22Rv1 (cell line): Measurements from ENCODE around the gene DISC1.

ENCODE experiments used
- ZFX ChIP-seq: fragments of 450-650 bp; IDR thresholded peaks from 2 replicates; pipeline ENCODE4 v1.6.1; 2017; ENCODE audit warnings: antibody characterized with exemption, borderline replicate concordance
- TF ChIP-seq, protein P1 (sequence below): fragments of 450-650 bp; IDR thresholded peaks from 2 replicates; pipeline ENCODE4 v1.5.1; 2017; ENCODE audit warnings: mild to moderate bottlenecking

GRCh38 chr1:231879296-231879695 is 252.7 kb downstream of the DISC1 start:
- TF ChIP-seq, protein P1, sequence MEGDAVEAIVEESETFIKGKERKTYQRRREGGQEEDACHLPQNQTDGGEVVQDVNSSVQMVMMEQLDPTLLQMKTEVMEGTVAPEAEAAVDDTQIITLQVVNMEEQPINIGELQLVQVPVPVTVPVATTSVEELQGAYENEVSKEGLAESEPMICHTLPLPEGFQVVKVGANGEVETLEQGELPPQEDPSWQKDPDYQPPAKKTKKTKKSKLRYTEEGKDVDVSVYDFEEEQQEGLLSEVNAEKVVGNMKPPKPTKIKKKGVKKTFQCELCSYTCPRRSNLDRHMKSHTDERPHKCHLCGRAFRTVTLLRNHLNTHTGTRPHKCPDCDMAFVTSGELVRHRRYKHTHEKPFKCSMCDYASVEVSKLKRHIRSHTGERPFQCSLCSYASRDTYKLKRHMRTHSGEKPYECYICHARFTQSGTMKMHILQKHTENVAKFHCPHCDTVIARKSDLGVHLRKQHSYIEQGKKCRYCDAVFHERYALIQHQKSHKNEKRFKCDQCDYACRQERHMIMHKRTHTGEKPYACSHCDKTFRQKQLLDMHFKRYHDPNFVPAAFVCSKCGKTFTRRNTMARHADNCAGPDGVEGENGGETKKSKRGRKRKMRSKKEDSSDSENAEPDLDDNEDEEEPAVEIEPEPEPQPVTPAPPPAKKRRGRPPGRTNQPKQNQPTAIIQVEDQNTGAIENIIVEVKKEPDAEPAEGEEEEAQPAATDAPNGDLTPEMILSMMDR, result no peak
- TF ChIP-seq ZFX, result no peak
